ENCODE data around the gene CYP19A1.

CYP19A1 gene

DNA sequence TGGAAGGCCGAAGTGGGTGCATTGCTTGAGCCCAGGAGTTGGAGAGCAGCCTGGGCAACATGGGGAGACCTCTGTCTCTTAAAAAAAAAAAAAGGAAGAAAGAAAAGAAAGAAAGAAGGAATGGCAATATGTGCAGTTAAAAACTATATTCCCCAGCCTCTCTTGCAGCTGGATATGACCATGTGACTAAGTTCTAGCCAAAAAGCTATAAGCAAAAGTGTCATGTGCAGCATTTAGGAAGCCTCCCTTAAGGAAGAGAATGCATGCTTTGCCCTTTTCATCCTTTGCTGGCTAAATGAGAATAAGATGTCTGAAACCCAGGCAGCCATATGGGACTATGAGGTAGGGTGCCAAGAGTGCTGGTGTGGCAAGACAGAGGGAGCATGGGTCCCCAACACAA, 21.8 kb downstream of the CYP19A1 start:
- Histone ChIP-seq H3K36me3 (ENCODE audit: insufficient read depth) (no peaks in the 10 kb centered on the region), H3K79me2 (ENCODE audit: insufficient read depth, low read depth) (no peaks in the 10 kb centered on the region), H3K27me3 (ENCODE audit: insufficient read depth, low read depth) (no peaks in the 10 kb centered on the region), H3K9ac (no peak overlapping the region), H3K4me3 (IDR thresholded peaks at IDR 0.05; ENCODE audit: insufficient read depth, low read depth, low read length) (no peak overlapping the region), H2AFZ (ENCODE audit: low read depth) (no peak overlapping the region), H4K20me1 (ENCODE audit: insufficient read depth) (no peaks in the 10 kb centered on the region), H3K4me2 (no peak overlapping the region), H3K27ac (no peak overlapping the region), H3K4me1 (ENCODE audit: low read depth, poor library complexity, severe bottlenecking) (no peaks in the 10 kb centered on the region)
- TF ChIP-seq, protein P1, sequence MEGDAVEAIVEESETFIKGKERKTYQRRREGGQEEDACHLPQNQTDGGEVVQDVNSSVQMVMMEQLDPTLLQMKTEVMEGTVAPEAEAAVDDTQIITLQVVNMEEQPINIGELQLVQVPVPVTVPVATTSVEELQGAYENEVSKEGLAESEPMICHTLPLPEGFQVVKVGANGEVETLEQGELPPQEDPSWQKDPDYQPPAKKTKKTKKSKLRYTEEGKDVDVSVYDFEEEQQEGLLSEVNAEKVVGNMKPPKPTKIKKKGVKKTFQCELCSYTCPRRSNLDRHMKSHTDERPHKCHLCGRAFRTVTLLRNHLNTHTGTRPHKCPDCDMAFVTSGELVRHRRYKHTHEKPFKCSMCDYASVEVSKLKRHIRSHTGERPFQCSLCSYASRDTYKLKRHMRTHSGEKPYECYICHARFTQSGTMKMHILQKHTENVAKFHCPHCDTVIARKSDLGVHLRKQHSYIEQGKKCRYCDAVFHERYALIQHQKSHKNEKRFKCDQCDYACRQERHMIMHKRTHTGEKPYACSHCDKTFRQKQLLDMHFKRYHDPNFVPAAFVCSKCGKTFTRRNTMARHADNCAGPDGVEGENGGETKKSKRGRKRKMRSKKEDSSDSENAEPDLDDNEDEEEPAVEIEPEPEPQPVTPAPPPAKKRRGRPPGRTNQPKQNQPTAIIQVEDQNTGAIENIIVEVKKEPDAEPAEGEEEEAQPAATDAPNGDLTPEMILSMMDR (conservative IDR thresholded peaks at IDR 0.05; ENCODE audit: low read depth, low read length) = no peak

GRCh38 chr15:51315726-51316125, 22.7 kb downstream of the CYP19A1 start:
- Histone ChIP-seq H3K36me3 (ENCODE audit: insufficient read depth) (no peaks in the 10 kb centered on the region), H3K27me3 (ENCODE audit: insufficient read depth, low read depth) (no peaks in the 10 kb centered on the region), H3K79me2 (ENCODE audit: insufficient read depth, low read depth) (no peaks in the 10 kb centered on the region), H3K4me2 (no peak overlapping the region), H4K20me1 (ENCODE audit: insufficient read depth) (no peaks in the 10 kb centered on the region), H3K27ac (no peak overlapping the region), H3K9ac (no peak overlapping the region), H3K4me3 (IDR thresholded peaks at IDR 0.05; ENCODE audit: insufficient read depth, low read depth, low read length) (no peak overlapping the region), H3K4me1 (ENCODE audit: low read depth, poor library complexity, severe bottlenecking) (no peaks in the 10 kb centered on the region), H2AFZ (ENCODE audit: low read depth) (no peak overlapping the region)
- TF ChIP-seq, protein P1 (conservative IDR thresholded peaks at IDR 0.05; ENCODE audit: low read depth, low read length) = no peak

- Histone ChIP-seq H3K4me2 (no peak overlapping the region), H3K27me3 (ENCODE audit: insufficient read depth, low read depth) (no peaks in the 10 kb centered on the region), H3K36me3 (ENCODE audit: insufficient read depth) (no peaks in the 10 kb centered on the region), H3K27ac (no peak overlapping the region), H3K9ac (no peak overlapping the region), H3K4me1 (ENCODE audit: low read depth, poor library complexity, severe bottlenecking) (no peaks in the 10 kb centered on the region), H2AFZ (ENCODE audit: low read depth) (no peak overlapping the region), H3K4me3 (IDR thresholded peaks at IDR 0.05; ENCODE audit: insufficient read depth, low read depth, low read length) (no peak overlapping the region), H3K79me2 (ENCODE audit: insufficient read depth, low read depth) (no peaks in the 10 kb centered on the region), H4K20me1 (ENCODE audit: insufficient read depth) (no peaks in the 10 kb centered on the region)
- TF ChIP-seq, protein P1 (conservative IDR thresholded peaks at IDR 0.05; ENCODE audit: low read depth, low read length) = no peak
Observed at GRCh38 chr15:51314391-51315337, 23.7 kb downstream of the CYP19A1 start.

- TF ChIP-seq, protein P1 (conservative IDR thresholded peaks at IDR 0.05; ENCODE audit: low read depth, low read length) = no peak
- H3K9ac ChIP-seq = no peak overlapping the region
- H2AFZ ChIP-seq (ENCODE audit: low read depth) = no peak overlapping the region
- no peaks in the 10 kb centered on the region for H3K36me3 ChIP-seq (ENCODE audit: insufficient read depth)
- no peak overlapping the region for H3K27ac ChIP-seq
- no peaks in the 10 kb centered on the region for H3K79me2 ChIP-seq (ENCODE audit: insufficient read depth, low read depth)
- no peaks in the 10 kb centered on the region for H3K4me1 ChIP-seq (ENCODE audit: low read depth, poor library complexity, severe bottlenecking)
- no peak overlapping the region for H3K4me2 ChIP-seq
- no peaks in the 10 kb centered on the region for H3K27me3 ChIP-seq (ENCODE audit: insufficient read depth, low read depth)
- no peak overlapping the region for H3K4me3 ChIP-seq (IDR thresholded peaks at IDR 0.05; ENCODE audit: insufficient read depth, low read depth, low read length)
- no peaks in the 10 kb centered on the region for H4K20me1 ChIP-seq (ENCODE audit: insufficient read depth)
Observed at GRCh38 chr15:51313644-51314280, 24.6 kb downstream of the CYP19A1 start.

Data from KMS-11 (cell line).